Endothelial cell of umbilical vein (primary cell): ENCODE results near the gene ADRM1. TPM values are rescaled to one million over a fixed set of nuclear protein-coding genes. Genes with fewer than 3 reads are reported as not detected.

Experiments
- BruUV-seq: library from RNA; stranded (reverse); fragments of 400-500 nt; replicated peaks from 2 replicates; lab custom pipeline; 2021; lab: Mats Ljungman, UMichigan
- CTCF ChIA-PET: fragments of 300-600, 350-600 bp; sonication (Branson Sonifier 250); formaldehyde crosslinking; loops from one replicate; lab custom pipeline; 2021; ENCODE audit warnings: antibody characterized with exemption, inconsistent platforms; lab: Charles Lee
- POLR2A ChIA-PET: fragments of 300-600, 350-600 bp; sonication (Branson Sonifier 250); formaldehyde crosslinking; loops from one replicate; lab custom pipeline; 2021; ENCODE audit warnings: antibody characterized with exemption, inconsistent platforms; lab: Charles Lee
- DNase-seq: peaks from one replicate; pipeline ENCODE4 v3.0.0-alpha.2; 2011; ENCODE audit warnings: low read depth, low spot score
- FAIRE-seq: peaks from 2 replicates; lab custom pipeline; 2011; peaks lifted over from hg19 to GRCh38; lab: Jason Lieb, UNC
- H2AFZ ChIP-seq: 2 replicates; pipeline ENCODE4 v1.6.0; 2012; ENCODE audit warnings: low read depth, low read length, control low read depth, inconsistent platforms
- H3K27ac ChIP-seq: 2 replicates; pipeline ENCODE4 v1.5.1; 2011; ENCODE audit warnings: low read depth, mild to moderate bottlenecking, control low read depth, low read length, moderate library complexity; ENCODE audit not compliant: insufficient read depth
- H3K27me3 ChIP-seq, 2 experiments: 2 replicates each; pipeline versions ENCODE4 v1.6.0 to v1.6.1; 2011; ENCODE audit warnings: low read length in 2 of 2, mixed read lengths in 1 of 2; ENCODE audit not compliant: control insufficient read depth in 2 of 2, insufficient read depth in 2 of 2
- H3K36me3 ChIP-seq, 2 experiments: 2 replicates in 1 of 2; 3 replicates in 1 of 2; pipeline ENCODE4 v1.5.1; 2011; ENCODE audit warnings: low read length in 2 of 2, mild to moderate bottlenecking in 1 of 2, moderate library complexity in 1 of 2; ENCODE audit not compliant: control insufficient read depth in 2 of 2, insufficient read depth in 2 of 2; ENCODE audit errors: extremely low read depth in 1 of 2
- H3K4me1 ChIP-seq: 3 replicates; pipeline ENCODE4 v1.5.1; 2011; ENCODE audit warnings: mild to moderate bottlenecking, low read length; ENCODE audit not compliant: control insufficient read depth, insufficient read depth; ENCODE audit errors: extremely low read depth
- H3K4me2 ChIP-seq: 2 replicates; pipeline ENCODE4 v1.6.1; 2011; ENCODE audit warnings: low read length, control low read depth, mixed read lengths; ENCODE audit not compliant: insufficient read depth
- H3K4me3 ChIP-seq, 3 experiments: fragments of 200-600 bp in 1 of 3; sonication (generic), shearing (Covaris generic) in 1 of 3; replicated peaks in 1 of 3; 2 replicates each; pipeline ENCODE4 v1.5.1; 2011 to 2016; ENCODE audit warnings: control low read depth in 3 of 3, low read length in 3 of 3, mild to moderate bottlenecking in 2 of 3, inconsistent platforms in 1 of 3, low read depth in 1 of 3, moderate library complexity in 1 of 3; ENCODE audit not compliant: insufficient read depth in 1 of 3
- H3K79me2 ChIP-seq: 2 replicates; pipeline ENCODE4 v1.6.0; 2012; ENCODE audit warnings: low read length, inconsistent platforms; ENCODE audit not compliant: control insufficient read depth, insufficient read depth
- H3K9ac ChIP-seq: replicated peaks from 2 replicates; pipeline ENCODE3; 2011; ENCODE audit warnings: low read length, control low read depth; ENCODE audit not compliant: insufficient read depth; ENCODE audit errors: extremely low read depth
- H3K9me1 ChIP-seq: replicated peaks from 3 replicates; pipeline ENCODE4 v1.6.0; 2011; ENCODE audit warnings: mild to moderate bottlenecking, low read length; ENCODE audit not compliant: control insufficient read depth, insufficient read depth; ENCODE audit errors: extremely low read depth
- H3K9me3 ChIP-seq: replicated peaks from 2 replicates; pipeline ENCODE4 v1.5.1; 2012; ENCODE audit warnings: low read length, inconsistent platforms; ENCODE audit not compliant: control insufficient read depth, insufficient read depth
- H4K20me1 ChIP-seq: replicated peaks from 2 replicates; pipeline ENCODE3; 2011; ENCODE audit warnings: mild to moderate bottlenecking, low read length; ENCODE audit not compliant: control insufficient read depth, insufficient read depth; ENCODE audit errors: extremely low read depth
- EZH2 ChIP-seq: IDR thresholded peaks from 2 replicates; pipeline ENCODE4 v1.6.1; 2012; ENCODE audit warnings: borderline replicate concordance, low read depth, mild to moderate bottlenecking, moderate library complexity, low read length, inconsistent platforms; ENCODE audit not compliant: severe bottlenecking
- FOS ChIP-seq: IDR thresholded peaks from 2 replicates; pipeline ENCODE4 v1.6.1; 2011; ENCODE audit warnings: mild to moderate bottlenecking, low read length, moderate library complexity, borderline replicate concordance; ENCODE audit not compliant: insufficient read depth
- GATA2 ChIP-seq: IDR thresholded peaks from 2 replicates; pipeline ENCODE4 v1.7.0; 2011; ENCODE audit warnings: low read depth, mild to moderate bottlenecking, moderate library complexity, mixed read lengths, low read length; ENCODE audit not compliant: insufficient read length, insufficient read depth
- JUN ChIP-seq: IDR thresholded peaks from 2 replicates; pipeline ENCODE4 v1.6.1; 2011; ENCODE audit warnings: borderline replicate concordance, low read depth; ENCODE audit not compliant: insufficient read length, insufficient read depth
- MYC ChIP-seq: IDR thresholded peaks from one replicate; pipeline ENCODE4 v1.6.1; 2011; ENCODE audit warnings: mild to moderate bottlenecking, low read depth, low read length
- POLR2A ChIP-seq: IDR thresholded peaks from 2 replicates; pipeline ENCODE4 v1.6.1; 2012; ENCODE audit warnings: low read depth, mild to moderate bottlenecking, control low read depth, low read length
- POLR2AphosphoS5 ChIP-seq: IDR thresholded peaks from 2 replicates; pipeline ENCODE4 v1.6.1; 2012; ENCODE audit warnings: low read depth, mild to moderate bottlenecking, control low read depth, low read length, moderate library complexity; ENCODE audit not compliant: insufficient read depth
- dilution Hi-C: fragments of 300-500 bp; cut with MboI; formaldehyde crosslinking; loops from one replicate; pipeline ENCODE4 v1.15.0; 2019; ENCODE audit warnings: low sequenced_read_pairs; ENCODE audit not compliant: extremely low pct_ligation_motif_present
- intact Hi-C: fragments of 100-400 bp; cut with micrococcal nuclease; formaldehyde crosslinking; loops from one replicate; pipeline ENCODE4 v1.10.0; 2022
- polyA plus RNA-seq, 4 experiments: library from polyadenylated mRNA; depleted of rRNA in 3 of 4; stranded (reverse) in 3 of 4; unstranded in 1 of 4; fragments of >200 nt; gene quantifications; 2 replicates each; pipeline versions ENCODE4 v1.2.1 to v1.2.3, GENCODE V29; 2011 to 2012; ENCODE audit warnings: missing spikeins in 1 of 4
- total RNA-seq: library from RNA; stranded (reverse); gene quantifications from 2 replicates; pipeline ENCODE4 v1.2.3, GENCODE V29; 2021
- TF ChIP-seq, protein P1 (sequence below), 2 donors: IDR thresholded peaks; 1 replicate in 1 of 2; 2 replicates in 1 of 2; pipeline ENCODE4 v1.5.1; 2011; ENCODE audit warnings: low read length in 2 of 2, mild to moderate bottlenecking in 2 of 2, moderate library complexity in 2 of 2, control low read depth in 1 of 2, inconsistent platforms in 1 of 2, low read depth in 1 of 2; ENCODE audit not compliant: insufficient read depth in 1 of 2; ENCODE audit errors: extremely low read depth in 1 of 2
- TF ChIP-seq, protein P2 (sequence below): IDR thresholded peaks from 2 replicates; pipeline ENCODE4 v1.6.1; 2011; ENCODE audit not compliant: insufficient read depth, insufficient read length

ADRM1 gene
- total and polyA plus RNA-seq, 2 donors (not counting 3 experiments of a cell fraction or from before 2014, with no cell fraction given): 154 to 179 TPM

DNA sequence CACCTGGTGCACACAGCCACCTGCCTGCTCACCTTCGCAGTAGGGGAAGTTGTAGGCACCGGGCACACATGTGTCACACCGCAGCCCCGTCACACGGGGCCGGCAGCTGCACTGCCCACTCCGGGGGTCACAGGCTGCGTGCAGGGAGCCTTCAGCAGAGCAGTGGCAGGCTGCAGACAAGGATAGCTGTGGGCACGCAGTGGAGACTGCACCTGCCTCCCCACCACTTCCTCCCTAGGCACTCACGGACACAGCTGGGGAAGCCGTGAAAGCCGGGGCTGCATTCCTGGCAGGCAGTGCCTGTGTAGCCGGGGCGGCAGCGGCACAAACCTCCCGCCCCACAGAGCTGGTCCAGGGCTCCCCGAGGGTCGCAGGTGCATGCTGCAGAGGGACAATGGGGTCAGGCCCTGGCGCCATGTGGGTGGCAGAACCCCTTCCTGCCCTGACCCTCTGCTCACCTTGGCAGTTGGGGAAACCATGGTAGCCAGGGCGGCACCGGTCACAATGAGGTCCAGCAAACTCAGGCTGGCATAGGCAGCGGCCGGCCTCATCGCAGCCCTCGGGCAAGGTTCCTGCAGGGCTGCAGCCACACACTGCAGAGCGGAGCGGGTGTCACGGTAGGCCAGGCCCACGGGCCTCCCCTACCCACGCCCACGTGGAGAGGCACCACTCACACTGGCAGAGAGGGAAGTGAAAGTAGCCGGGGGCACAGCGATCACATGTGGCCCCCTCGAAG, 34.9 kb downstream of the ADRM1 start:
- intact Hi-C loops (no loop called here), dilution Hi-C loops (no loop called here)
- no peaks in the 10 kb centered on the region for H3K9me1 ChIP-seq
- H2AFZ ChIP-seq: no peak overlapping the region
- no peak for FAIRE-seq
- H3K4me3 ChIP-seq: no peak overlapping the region
- H3K9me3 ChIP-seq: no peaks in the 10 kb centered on the region
- TSS peak; percentile 36 for BruUV-seq
- no peaks in the 10 kb centered on the region for H3K4me1 ChIP-seq
- peaks cover 4 to 38% of the 10 kb centered on the region in 2 experiments for H3K36me3 ChIP-seq
- TF ChIP-seq FOS (no peak), GATA2 (no peak), EZH2 (no peak), POLR2A (no peak), POLR2AphosphoS5 (no peak), MYC (no peak), JUN (no peak)
- TF ChIP-seq, protein P1, sequence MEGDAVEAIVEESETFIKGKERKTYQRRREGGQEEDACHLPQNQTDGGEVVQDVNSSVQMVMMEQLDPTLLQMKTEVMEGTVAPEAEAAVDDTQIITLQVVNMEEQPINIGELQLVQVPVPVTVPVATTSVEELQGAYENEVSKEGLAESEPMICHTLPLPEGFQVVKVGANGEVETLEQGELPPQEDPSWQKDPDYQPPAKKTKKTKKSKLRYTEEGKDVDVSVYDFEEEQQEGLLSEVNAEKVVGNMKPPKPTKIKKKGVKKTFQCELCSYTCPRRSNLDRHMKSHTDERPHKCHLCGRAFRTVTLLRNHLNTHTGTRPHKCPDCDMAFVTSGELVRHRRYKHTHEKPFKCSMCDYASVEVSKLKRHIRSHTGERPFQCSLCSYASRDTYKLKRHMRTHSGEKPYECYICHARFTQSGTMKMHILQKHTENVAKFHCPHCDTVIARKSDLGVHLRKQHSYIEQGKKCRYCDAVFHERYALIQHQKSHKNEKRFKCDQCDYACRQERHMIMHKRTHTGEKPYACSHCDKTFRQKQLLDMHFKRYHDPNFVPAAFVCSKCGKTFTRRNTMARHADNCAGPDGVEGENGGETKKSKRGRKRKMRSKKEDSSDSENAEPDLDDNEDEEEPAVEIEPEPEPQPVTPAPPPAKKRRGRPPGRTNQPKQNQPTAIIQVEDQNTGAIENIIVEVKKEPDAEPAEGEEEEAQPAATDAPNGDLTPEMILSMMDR (IDR thresholded peaks at IDR 0.05; ENCODE audit: extremely low read depth in 1 of 2, insufficient read depth in 1 of 2, low read depth in 1 of 2, low read length in 2 of 2): no peak
- TF ChIP-seq, protein P2, sequence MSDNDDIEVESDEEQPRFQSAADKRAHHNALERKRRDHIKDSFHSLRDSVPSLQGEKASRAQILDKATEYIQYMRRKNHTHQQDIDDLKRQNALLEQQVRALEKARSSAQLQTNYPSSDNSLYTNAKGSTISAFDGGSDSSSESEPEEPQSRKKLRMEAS: no peak
- H4K20me1 ChIP-seq: no peaks in the 10 kb centered on the region
- H3K27me3 ChIP-seq: no peaks in the 10 kb centered on the region
- DNase-seq: no peak
- no peak overlapping the region for H3K4me2 ChIP-seq
- CTCF ChIA-PET: no interaction called here
- H3K27ac ChIP-seq: no peak overlapping the region
- no peak overlapping the region for H3K9ac ChIP-seq
- POLR2A ChIA-PET: no interaction called here
- H3K79me2 ChIP-seq: peaks cover 3% of the 10 kb centered on the region
